Subcutaneous adipose tissue (tissue), 4 donors: ENCODE data around the gene HHIPL1. TPM values are rescaled to one million over a fixed set of nuclear protein-coding genes. Genes with fewer than 3 reads are reported as not detected.

ENCODE experiments used
- total RNA-seq, 4 donors: library from RNA; depleted of rRNA; stranded (reverse); fragments of >200 nt; gene quantifications; one replicate each; pipeline ENCODE4 v1.1.0, GENCODE V29; 2016
- TF ChIP-seq, protein P1 (sequence below): fragments of 450-650 bp; IDR thresholded peaks from one replicate; pipeline ENCODE4 v1.5.1; 2016; ENCODE audit warnings: low read depth, mild to moderate bottlenecking, control low read depth, antibody characterized with exemption, moderate library complexity

Gene HHIPL1
- total RNA-seq, 4 donors from 2014 or later, result 1.3 to 4.8 (median 2.2) TPM

DNA sequence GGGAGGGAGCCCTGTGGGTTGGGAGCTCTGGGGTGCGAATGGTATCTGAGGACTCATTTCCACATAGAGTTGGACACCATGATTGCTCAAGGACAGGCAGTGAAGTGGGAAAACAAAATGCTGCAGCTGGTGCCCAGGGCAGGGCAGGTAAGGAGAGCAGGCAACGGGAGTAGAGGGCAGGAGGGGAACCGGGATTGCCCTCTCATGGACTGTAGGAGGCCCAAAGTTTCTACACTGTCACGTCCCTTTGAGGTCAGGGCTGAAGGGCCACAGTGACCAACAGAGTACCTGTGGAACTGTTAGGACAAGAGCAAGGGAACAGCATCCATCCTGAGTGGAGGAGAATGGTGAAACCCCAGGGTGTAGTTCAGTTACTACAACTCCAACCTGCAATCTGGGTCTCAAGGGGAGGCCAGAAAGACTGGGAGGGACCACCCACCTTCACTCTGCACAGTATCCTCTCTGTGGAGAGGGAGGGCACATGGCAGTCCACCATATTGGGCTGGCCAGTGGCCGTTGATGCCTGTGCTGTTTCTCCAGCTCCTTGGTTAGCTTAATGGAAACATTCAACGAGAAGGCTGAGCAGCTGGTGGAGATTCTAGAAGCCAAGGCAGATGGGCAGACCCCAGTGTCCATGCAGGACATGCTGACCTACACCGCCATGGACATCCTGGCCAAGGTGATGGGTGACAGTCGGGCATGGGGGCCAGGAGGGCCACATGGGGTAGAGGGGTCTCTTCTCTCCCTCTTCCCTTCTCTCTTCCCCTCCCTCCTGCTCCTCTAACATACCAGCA is 61.4 kb downstream of the HHIPL1 start:
- TF ChIP-seq, protein P1, sequence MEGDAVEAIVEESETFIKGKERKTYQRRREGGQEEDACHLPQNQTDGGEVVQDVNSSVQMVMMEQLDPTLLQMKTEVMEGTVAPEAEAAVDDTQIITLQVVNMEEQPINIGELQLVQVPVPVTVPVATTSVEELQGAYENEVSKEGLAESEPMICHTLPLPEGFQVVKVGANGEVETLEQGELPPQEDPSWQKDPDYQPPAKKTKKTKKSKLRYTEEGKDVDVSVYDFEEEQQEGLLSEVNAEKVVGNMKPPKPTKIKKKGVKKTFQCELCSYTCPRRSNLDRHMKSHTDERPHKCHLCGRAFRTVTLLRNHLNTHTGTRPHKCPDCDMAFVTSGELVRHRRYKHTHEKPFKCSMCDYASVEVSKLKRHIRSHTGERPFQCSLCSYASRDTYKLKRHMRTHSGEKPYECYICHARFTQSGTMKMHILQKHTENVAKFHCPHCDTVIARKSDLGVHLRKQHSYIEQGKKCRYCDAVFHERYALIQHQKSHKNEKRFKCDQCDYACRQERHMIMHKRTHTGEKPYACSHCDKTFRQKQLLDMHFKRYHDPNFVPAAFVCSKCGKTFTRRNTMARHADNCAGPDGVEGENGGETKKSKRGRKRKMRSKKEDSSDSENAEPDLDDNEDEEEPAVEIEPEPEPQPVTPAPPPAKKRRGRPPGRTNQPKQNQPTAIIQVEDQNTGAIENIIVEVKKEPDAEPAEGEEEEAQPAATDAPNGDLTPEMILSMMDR, result no peak

DNA sequence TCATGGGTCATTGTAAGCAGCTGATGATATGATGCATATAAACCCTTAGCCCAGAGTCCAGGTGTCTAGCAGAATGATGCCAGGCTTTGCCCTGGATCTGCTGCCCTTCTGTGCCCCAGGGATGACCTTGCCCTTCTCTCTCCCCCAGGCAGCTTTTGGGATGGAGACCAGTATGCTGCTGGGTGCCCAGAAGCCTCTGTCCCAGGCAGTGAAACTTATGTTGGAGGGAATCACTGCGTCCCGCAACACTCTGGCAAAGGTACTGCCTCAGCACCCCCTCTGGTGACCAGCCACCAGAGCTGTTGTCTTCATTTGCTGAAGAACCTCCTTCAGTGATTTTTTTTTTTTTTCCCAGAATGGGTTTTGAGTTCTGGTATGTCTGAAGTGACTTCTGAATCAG is 62.5 kb downstream of the HHIPL1 start:
- TF ChIP-seq, protein P1, result no peak

DNA sequence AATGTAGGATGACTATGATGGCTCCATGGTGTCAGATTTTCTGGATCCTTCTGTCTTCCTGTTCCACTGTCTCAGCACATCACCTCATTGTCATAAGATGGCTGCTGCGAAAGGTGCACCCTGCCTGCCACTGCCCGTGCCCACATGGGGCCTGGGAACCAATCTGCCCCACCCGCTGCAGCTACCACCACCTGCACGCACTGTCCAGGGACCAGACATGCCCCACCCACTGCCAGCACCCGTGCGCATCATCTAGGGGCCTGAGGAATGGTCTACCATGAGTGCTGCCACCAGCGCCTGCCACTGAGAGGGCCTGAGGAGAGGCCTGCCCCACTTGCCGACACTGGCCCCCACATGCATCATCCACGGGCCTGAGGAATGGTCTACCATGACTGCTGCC is 63.0 kb downstream of the HHIPL1 start:
- TF ChIP-seq, protein P1, result no peak

DNA sequence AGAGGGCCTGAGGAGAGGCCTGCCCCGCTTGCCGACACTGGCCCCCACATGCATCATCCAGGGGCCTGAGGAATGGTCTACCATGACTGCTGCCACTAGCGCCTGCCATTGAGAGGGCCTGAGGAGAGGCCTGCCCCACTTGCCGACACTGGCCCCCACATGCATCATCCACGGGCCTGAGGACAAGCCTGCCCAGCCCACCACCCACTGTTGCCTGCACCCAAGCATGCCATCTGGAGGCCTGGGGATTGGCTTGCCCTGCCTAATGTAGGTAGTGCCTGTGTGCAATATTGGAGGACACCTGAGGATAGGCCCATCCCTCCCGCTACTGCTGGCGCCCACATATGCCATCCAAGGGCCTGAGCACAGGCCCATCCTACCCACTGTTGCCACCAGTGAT is 63.5 kb downstream of the HHIPL1 start:
- TF ChIP-seq, protein P1, result no peak

DNA sequence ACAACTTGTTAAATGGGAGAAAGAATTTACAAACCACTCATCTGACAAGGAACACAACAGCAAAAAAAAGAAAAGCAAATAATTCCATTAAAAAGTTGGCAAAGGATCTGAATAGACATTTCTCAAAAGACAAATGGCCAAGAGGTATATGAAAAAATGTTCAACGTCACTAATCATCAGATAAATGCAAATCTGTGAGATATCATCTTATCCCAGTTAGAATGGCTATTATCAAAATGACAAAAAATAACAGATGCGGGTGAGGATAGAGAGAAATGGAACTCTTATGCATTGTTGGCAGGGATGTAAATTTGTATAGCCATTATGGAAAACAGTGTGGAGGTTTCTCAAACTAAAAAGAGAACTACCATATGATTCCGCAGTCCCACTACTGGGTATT is 69.0 kb downstream of the HHIPL1 start:
- TF ChIP-seq, protein P1, result no peak

DNA sequence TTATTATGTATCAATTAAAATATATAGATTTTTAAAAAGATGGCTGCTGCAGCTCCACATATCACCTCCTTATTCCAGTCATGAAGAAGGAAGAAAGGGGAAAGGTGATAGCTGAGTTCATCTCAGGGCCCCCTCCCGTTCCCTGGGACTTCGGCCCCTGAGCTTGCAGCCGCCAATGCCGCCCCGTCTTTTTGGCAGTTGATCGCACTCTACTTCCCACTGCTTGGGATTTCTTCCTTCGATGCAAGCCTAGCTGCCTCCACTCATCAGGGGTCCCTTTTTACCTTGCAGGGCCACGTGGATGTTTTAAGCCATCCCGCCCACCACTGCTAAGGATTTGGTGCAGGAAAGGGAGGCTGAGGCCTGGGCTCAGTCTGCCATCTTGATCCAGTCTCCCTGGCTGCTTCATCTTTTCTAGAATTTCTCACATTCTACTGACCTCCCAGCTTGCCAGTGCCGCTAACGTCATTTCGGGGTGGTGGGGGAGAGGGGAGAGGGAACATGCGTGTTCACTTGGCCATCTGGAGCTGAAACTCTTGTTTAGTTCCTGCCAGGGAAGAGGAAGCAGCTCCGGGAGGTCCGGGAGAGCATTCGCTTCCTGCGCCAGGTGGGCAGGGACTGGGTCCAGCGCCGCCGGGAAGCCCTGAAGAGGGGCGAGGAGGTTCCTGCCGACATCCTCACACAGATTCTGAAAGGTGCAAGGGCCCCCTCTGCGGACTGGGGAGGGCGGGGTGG is 70.5 kb downstream of the HHIPL1 start:
- TF ChIP-seq, protein P1, result no peak

DNA sequence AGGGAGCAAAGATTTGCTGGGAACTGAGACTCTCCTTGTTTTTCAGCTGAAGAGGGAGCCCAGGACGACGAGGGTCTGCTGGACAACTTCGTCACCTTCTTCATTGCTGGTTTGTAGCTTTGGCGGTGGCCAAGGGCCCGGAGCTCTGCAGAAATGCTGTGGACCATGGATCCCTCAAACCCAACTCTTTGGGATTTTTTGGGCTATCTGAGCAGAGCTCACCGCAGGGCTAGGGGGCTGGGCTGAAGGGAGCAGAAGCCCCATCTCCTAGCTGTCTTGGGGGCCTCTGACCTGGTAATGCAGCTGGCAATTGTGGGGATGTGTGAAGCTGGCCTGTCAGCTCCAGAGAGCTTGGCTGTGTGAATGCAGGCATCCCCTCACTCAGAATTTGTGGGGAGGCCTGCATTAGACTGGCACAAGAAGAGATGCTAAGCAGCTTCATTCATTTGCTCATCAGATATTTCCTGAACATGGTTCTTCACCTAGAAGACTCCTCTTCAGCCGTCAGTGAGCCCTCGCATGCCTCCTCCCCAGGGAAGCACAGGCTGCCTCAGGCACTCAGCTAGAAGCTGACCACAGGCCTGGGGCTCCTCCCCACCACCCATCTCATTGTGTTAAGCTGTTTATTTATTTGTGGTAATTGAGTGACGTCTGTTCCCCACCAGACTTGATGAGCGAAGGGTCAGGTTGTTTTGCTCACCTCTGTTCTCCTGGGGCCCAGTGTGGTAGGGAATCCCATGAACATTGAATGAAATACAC is 71.3 kb downstream of the HHIPL1 start:
- TF ChIP-seq, protein P1, result no peak
